Medulla oblongata (tissue), 1 donor: Measurements from ENCODE around the gene SNRPA1.

Source experiments
- DNase-seq: peaks from one replicate; pipeline ENCODE4 v3.0.0-alpha.2; 2015; ENCODE audit errors: extremely low spot score

Gene SNRPA1

DNA sequence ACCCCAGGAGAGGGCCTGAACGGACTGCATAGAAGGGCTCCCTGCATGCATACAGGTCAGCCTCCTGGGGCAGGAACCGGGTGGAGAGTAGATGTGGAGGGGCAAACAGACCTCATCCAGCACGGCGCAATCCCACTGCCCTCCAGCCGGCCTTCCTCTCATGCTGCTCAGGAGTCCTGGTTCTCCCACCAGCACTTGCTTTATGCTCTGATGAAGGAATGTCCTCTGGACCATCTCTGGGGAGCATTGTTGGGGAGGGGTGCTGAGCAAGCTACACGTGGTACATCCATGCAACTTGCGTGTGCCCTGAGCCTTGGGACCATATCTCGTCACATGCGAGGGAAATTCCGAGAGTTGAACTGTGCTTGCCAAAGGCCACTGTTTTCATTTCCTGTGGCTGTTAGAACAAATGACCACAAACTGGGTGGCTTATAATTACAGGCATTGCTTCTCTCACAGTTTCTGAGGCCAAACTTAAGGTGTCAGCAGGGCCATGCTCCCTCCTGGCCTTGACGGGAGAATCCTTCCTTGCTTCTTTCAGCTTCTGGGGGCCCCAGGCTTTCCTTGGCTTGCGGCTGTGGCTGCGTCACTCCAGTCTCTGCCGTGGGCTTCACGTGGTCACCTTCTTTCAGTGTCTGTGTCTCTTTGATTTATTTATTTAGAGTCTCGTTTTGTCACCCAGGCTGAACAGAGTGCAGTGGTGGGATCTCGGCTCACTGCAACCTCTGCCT, 30.0 kb downstream of the SNRPA1 start:
- DNase-seq, result no peak

GRCh38 chr15:101264011-101264410, 31.0 kb downstream of the SNRPA1 start:
- DNase-seq, result no peak

DNA sequence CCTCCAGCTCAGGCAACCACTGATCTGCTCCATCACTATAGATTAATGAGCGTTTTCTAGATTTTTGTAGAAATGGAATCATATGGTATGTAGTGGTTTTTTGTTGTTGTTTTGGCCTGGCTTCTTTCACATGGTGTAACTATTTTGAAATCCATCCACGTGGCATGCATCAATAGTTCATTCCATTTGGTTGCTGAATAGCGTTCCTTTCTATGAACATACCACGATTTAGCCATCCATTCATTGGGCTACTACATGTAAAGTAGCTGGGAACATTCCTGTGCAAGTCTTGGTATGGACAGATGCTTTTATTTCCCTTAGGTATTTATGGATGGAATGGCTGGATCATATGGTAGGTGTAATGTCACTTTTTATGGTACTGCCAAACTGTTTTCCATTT, 32.5 kb downstream of the SNRPA1 start:
- DNase-seq, result no peak

- DNase-seq, result peak; percentile 85
Observed at GRCh38 chr15:101258238-101259144, 36.6 kb downstream of the SNRPA1 start.

- DNase-seq, result no peak
Observed at GRCh38 chr15:101256757-101257156, 38.3 kb downstream of the SNRPA1 start.

DNA sequence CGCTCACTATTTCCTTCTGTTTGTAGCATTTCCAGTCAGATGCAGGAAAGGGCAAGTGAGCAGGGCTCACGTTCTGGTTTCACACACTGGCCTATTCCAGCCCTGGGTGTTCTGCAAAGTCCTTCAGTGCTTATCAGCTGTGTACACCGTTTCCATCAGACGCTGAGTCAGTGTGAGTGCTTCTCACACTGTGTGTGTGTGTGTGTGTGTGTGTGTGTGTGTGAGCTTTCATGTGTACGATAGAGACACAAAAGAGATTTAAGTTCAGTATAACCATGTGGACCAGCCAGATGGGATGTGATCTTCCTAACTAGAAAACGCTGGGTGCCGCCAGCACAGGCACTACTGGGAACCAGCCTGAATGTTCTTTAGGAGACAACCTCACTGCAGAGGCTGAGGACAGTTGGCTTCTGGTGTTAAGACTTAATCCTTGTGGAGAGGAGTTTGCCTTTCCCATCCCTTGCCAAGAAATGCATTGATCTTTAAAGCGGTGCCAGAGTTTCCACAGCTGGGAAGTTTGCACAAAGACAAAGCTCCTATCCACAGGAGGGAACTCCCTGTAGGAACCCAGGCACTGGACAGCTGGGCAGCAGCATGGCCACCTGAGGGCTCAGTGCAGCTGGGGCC, 39.3 kb downstream of the SNRPA1 start:
- DNase-seq, result no peak

- no peak for DNase-seq
Observed at GRCh38 chr15:101255051-101255395, 40.0 kb downstream of the SNRPA1 start.

DNA sequence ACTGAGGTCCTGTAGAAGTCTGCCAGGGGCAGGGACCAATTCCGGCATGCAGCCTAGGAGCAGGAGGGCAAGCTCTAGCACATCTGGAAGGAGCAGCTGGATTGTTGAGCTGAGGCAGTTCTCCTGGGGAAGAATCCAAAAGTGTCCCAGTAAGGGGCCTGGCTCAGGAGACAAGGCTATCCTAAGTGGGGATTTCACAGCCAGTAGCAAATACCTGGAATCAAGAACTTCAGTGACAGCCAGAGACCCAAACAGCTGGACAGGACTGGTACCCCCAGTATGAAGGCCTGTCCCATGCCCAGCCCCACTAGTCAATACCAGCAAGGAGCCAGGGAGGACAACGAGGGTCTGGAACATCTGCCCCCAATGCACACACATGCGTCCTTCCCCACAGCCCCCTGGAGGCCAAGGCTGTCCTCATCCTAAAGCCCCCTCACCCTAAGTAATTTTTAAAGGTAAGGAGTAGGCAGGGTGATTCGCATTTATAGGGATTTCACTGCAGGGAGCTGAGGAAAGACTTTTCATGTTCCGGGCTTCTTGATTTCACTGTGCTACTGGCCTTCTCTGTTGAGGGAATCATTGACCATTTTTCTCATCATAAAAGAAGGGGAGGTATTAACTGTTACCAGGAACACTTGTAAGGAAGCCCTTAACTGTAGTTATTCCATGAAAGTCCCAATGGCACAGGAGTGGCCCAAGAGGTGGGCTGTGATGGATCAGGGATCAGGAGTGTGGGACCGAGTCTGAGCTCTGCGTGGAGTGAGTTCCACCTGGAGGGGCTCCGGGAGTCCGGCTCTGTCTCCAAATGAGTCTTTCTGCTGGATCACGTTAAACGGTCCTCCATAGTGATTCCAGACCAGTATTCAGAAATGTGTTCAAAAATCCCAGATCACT, 40.6 kb downstream of the SNRPA1 start:
- DNase-seq, result no peak

DNA sequence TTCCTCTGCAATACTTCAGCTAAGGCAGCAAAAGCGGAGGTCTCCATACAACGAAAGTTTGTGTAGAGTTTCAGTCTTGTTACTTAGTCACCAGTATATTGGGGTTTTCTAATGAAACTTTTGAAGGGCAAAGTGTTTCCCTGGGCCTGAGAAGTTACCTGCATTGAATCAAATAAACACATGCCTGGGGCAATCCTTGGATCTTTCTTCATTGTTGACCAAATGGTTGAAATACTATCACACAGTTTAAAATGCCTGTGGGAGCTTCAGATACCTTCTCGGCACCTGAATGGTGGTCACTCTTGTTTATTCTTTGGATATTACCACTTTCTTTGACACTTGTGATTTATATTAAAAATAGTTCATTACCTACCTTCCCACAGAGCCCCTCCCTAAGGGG, 42.2 kb downstream of the SNRPA1 start:
- no peak for DNase-seq

GRCh38 chr15:101251830-101252820, 42.9 kb downstream of the SNRPA1 start, which contains the start of gene CHSY1:
Gene CHSY1 (minus strand): TSS chr15:101252048. CDS start chr15:101251456, 592 bp downstream.
- peak; percentile 93 for DNase-seq

- no peak for DNase-seq
Observed at GRCh38 chr15:101250873-101251829, 43.9 kb downstream of the SNRPA1 start.

DNA sequence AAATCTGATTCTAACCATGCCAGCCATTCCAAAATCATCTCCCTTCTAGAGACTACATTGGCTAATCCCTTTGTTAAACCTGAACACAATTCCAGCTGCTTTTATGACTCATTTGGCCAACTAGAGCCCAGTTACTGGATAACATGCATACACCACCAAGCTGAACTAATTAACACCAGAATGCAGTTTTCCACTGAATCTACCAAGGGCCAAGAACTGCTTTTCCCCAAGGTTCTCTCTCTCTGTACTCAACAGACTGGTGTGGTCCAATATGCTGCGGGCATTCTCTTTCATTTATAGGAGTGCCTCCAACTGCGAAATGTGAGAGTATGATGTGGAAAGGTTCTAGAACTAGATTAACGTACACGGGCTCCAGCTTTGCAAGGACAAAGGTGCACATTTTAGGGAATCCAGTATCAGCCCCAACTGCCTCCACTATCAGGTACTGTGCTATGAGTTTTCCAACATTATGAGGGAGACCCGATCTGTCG, 44.7 kb downstream of the SNRPA1 start:
- DNase-seq, result no peak

DNA sequence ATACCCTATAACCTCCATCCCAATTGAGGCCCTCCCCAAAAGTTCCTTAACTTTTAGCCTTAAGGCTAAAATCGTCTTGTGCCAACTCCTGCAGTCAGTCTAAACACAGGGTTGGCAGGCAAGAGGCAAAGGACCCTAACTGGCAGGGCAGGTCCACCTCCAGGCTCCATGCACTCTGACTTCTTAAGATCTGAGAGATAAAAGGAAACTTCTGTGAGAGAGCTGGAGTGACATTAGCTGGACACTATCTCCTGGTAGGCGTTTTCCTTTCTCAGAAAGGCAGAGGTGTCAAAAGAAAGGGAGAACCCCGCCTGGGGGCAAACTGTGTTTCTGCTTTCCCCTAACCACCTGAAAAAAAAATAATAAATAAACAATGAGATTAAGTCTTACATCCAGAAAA, 46.8 kb downstream of the SNRPA1 start:
- no peak for DNase-seq

DNA sequence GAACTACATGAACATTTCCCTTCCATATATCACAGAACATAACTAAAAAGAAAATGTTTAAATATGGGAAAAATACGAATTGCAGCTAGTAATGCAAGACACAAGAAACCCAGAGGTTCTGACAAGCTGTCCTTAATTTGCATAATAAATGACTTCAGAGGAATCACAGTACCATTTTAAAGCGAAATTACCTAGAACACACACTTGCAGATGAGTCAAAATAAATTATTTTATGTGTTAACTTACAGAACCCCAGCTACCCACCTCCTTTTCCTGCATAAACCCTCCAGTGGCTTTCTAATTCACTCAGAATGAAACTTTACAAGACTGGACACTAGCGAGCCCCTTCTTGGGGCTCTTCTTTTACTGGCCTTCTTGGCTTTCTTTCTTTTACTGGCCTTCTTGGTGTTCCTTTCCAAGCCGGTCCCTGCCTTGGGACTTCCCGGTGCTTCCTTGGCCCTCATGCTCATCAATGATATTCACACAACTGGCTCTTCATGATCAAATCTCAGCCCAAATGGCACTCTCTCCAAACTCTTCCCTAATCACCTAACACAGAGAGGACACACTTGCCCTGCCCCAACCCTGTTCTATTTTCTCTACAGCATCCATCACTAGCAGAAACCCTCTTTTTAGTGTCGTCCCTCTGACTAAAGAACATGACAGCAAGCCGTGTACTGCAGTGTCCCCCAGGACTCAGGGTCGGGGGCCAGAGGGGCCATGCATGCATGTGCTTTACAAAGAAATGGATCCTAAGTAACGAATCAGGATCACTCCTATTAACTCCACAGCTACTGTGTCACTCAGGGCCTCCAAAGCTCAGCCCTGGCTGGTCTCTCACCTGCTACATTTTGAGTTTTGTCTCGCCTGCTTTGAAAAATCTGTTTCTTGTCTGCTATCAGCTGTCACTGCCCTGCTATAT, 48.0 kb downstream of the SNRPA1 start:
- DNase-seq, result no peak

- DNase-seq, result no peak
Observed at GRCh38 chr15:101246391-101246790, 48.7 kb downstream of the SNRPA1 start.

GRCh38 chr15:101244889-101245668, 50.0 kb downstream of the SNRPA1 start:
- DNase-seq, result no peak
